SW480 (cell line): ENCODE results near the gene BMP6.
A peak's percentile ranks its signal among the peaks of the same experiment; 100 is the strongest.

ENCODE experiments used
- DNase-seq: peaks from one replicate; pipeline ENCODE4 v3.0.0-alpha.2; 2016; ENCODE audit warnings: low spot score

BMP6 gene

DNA sequence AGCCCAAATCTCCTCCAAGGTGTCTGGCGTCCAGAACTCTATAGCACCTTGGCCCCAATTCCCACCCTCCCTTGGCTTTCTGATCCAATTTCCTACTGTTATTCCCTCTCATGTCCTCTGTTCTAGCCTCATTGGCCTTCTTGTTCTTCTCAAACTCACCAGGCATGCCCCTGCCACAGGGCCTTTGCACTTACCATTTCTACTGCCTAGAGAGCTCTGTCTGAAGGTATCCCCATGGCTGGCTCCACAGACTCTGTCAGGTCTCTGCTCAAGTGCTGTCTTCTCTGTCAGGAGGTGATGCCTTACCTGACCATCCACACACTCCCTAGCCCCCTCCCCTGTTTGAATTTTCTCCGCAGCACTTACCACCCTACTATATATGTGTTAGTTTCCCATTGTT lies 5.6 kb upstream of the BMP6 start:
- DNase-seq: no peak

- peak; percentile 46 for DNase-seq
These were observed 4.2 kb upstream of the BMP6 start for GRCh38 chr6:7721649-7722048.

GRCh38 chr6:7723041-7723447 lies 2.9 kb upstream of the BMP6 start:
- DNase-seq: peak; percentile 83

DNA sequence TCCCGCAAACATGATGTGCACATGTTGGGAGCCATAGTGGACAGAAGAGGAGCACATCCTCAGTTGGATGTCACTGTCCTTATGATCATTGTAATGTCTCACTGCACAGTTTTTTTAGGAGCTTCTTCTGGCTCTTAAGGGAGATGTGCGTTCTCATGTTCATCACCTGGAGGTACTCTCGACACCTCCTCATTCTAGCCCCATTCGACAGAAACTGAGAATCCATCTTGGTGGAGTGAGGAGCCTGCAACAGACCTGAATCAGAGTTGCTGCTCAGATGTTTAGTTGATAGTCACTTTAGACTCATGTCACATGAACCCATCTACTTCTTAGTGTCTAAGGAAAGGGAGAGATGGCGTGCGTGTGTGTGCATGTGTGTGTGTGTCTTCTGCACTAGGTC lies 2.3 kb upstream of the BMP6 start:
- DNase-seq: peak; percentile 1

DNA sequence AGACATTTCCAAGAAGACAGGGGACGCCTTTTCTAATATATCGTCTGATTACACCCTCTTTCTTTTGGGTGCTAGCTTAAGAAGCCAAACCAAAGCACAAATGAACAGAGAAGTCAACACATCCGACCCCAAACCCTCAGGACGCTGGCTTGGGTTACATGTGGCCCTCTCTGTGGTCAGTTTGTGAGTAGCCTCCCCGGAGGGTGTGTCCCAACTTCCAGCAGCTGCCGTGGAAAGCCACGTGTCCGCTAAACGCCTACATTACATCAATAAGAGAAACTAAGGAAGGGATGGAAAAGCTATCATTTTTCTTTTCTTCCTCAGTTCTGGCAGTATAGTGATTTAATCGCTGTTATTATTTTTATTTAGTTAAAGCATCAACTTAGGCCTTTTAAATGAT lies 487 bp upstream of the BMP6 start:
- peak; percentile 10 for DNase-seq

GRCh38 chr6:7726416-7727085 lies 652 bp downstream of the BMP6 start:
- peak; percentile 24 for DNase-seq

DNA sequence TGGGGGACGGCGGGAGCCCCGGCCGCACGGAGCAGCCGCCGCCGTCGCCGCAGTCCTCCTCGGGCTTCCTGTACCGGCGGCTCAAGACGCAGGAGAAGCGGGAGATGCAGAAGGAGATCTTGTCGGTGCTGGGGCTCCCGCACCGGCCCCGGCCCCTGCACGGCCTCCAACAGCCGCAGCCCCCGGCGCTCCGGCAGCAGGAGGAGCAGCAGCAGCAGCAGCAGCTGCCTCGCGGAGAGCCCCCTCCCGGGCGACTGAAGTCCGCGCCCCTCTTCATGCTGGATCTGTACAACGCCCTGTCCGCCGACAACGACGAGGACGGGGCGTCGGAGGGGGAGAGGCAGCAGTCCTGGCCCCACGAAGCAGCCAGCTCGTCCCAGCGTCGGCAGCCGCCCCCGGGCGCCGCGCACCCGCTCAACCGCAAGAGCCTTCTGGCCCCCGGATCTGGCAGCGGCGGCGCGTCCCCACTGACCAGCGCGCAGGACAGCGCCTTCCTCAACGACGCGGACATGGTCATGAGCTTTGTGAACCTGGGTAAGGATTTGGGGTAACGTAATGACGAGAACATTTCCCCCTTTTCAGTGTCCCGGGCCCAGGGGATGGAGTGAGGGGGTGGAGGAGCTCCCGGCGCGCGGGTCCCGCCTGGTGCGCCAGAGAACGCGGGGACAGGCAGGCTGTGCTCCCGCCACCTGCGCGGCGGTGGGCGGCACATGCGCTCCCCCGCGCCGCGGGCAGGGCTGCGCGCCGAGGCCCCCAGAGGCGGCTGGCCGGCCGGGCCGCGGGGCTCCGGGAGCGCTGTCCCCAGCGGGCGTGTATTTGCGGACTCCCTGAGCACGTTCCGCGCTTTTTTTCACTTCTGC lies 1.4 kb downstream of the BMP6 start:
- peak; percentile 14 for DNase-seq

- peak; percentile 21 for DNase-seq
These were observed 2.3 kb downstream of the BMP6 start for GRCh38 chr6:7727946-7728854.

DNA sequence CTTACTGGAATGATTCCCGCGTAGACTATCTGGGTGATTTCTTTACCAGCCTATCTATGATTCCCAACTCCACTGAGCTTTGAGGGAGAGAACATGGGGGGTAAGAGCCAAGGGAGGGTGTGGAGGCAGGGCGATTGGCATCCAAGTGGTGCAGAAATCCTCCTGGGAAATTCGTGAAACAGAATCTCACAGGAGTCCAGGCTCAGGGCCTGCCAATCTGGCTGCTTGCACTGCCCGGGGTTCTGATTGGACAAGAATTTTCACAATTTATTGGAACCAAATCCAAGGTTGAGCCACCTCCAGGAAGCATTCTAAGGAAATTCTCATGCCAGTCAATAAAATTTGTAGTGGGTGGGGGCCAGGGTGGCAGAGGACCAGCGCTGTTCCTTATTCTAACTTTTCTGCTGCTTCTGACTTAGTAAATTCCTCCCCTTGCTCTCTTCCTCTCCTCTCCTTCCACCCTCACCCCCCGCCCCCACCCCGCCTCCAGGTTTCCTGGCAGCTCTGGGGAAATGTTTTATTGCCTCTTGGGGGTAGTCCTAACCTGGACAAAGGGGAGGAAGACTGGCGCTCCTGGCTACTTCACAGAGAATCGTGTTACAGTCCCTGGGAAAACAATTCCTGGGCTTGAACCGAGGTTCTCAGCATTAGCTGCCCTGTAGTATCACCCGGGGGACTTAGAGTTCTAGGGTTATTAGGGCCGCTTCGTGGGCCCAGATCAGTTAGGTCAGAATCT lies 3.1 kb downstream of the BMP6 start:
- no peak for DNase-seq

- DNase-seq: no peak
These were observed 4.3 kb downstream of the BMP6 start for GRCh38 chr6:7730001-7730783.

GRCh38 chr6:7730784-7731227 lies 4.9 kb downstream of the BMP6 start:
- DNase-seq: peak; percentile 3

GRCh38 chr6:7731294-7731693 lies 5.4 kb downstream of the BMP6 start:
- no peak for DNase-seq

DNA sequence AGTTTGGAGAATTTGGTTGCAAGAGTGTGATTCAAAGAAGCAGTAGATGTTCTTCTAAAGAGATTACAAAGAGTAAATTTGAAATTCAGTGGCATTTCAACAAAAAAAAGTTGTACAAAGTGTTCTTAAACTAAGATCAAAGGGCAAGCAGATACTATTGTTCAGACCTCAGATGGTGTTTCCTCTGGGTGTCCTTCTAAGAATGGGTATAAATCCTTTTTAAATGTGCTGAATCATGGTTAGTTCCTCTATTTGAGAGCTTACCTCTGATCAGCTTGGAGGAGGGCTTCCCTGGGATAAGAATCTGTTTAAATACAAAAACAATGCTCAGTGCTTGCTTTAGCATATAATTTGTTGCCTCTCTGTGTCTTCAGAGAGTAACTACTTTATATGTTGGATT lies 6.3 kb downstream of the BMP6 start:
- DNase-seq: no peak

DNA sequence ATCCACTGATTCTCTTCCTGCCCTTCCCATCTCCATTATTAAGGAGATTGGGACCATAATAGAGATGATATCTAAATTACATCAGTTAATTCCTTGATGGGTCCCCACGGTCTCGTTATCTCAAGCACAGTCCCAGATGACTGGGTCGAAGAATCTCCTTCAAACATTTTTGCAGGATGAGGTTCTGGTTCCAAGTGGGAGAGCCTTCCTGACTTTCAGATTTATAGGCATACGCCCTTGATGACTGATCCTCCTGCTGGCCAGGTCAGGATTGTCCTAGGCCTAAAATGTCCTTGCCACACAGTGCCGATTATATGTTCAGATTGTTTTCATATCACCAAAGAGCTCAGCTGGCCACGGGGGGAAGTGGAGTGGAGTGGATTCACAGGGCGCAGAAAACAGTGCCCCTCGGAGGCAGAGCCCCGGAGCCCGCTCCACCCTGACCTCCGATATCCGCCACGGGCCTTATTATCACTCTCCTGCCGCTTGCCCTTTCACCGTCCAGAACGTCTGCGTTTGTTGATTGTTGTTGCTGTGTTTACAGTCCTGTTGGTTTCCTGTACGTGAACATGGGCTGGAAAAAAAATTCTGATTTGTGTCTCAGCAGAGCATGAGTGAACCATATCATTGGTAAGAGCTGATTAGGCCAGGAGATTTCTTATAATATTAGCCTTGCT lies 8.9 kb downstream of the BMP6 start:
- DNase-seq: no peak

DNA sequence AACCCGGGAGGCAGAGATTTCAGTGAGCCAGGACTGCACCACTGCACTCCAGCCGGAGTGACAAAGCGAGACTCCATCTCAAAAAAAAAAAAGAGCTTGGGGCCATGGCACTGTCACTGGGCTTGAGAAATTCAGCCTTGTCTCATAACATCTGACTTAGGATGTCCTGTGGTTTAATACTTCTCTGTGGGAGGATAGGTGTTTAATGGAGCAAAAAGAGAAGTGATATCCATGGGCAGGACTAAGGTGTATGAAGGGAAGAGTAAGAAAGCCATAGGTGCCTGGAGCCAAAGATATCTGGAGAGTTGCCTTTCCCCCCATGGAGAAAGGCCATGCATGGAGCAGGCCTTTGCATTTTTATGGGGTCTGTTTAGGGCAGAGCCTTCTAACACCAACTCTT lies 11.2 kb downstream of the BMP6 start:
- DNase-seq: no peak

DNA sequence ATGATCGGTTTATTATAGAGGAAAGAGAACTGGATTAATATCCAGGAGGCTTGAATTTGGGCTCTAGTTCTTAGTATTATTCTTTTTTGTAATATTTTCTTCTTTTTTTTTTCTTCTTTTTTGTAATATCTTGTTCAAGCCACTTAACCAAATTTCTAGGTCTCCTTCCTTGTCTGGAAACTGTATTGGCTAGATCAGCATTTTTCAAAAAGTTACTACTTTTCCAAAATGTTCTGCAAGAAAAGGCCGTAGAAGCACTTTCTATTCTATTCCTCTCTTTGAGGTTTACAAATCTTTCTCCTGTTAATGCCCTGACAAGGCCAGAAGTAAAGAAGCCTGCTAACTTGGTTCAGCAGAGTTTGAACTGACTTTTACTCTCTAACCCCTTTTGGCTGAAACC lies 12.0 kb downstream of the BMP6 start:
- no peak for DNase-seq

- no peak for DNase-seq
These were observed 16.4 kb downstream of the BMP6 start for GRCh38 chr6:7742223-7742785.

DNA sequence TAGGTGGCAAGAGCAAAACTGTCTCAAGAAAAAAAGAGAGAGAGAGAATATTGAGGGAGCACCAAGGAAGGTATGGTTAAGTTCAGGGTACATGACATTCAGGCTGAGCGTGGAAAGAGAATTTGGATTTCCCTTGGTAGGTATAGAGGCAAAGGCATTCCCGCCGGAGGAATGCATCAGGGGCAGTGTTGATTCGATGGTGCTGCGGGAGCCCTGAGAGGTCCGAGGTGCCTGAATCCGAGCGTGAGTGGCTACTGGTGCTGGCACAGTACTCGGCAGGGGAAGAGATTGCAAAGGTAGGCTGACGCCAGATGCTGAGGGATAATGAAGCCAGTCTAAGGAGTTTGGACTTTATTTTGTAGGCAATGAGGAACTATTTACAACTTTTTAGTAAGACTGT lies 20.0 kb downstream of the BMP6 start:
- DNase-seq: no peak

DNA sequence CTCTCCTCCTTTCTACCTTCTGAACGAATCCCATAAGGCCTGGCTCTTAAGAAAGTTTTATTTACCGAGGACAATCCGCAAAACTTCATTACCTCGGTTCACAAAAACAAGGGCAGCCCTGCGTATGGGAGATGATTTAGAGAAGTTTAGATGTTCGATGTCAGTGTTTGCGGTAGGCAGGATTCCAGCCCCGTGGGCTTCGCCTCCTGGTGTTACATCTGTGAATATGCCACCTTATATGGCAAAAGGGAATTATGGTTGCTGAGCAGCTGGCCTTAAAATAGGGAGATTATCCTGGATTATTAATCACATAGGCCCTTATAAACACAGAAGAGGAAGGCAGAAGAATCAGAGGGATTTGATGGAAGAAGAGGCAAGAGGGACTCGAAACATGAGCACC lies 21.1 kb downstream of the BMP6 start:
- no peak for DNase-seq

GRCh38 chr6:7747433-7747832 lies 21.5 kb downstream of the BMP6 start:
- no peak for DNase-seq
